GM21717 (cell line): ENCODE results near the gene DFFB.
"Not testable (repeated sequence)": the region's sequence is repeated elsewhere in the genome, so short reads cannot be mapped to it uniquely, and the experiment has no call there.

Experiments used
- ATAC-seq: cut with Tn5 transposase; IDR thresholded peaks from one replicate; pipeline ENCODE4 v1.9.1; 2021; ENCODE audit warnings: mild to moderate bottlenecking, moderate library complexity; ENCODE audit not compliant: unreplicated experiment

DFFB gene

DNA sequence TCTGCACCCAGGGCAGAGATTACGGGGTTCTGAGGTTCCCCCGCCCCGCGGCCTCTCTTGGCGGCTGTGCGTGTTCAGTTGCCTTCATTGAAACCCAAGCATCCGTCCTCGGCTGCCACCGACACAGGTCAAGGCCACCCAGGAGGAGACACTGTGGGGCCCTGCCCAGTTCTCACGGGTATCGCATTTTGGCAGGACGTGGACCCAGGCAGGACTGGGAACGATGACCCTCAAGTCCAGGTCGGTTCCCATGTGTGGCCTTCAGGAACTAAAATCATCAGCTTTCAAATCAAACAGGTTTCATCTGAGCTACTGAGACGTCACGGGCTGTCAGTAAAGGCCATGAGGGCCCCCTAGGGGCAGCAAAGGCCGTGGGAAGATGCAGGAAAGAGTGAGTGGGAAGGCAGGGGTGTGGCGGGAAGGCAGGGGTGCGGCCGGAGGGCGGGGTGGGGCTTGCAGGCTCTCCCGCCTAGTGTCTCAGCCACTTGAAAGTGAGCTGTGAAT is 49.8 kb downstream of the DFFB start:
- no peak for ATAC-seq

DNA sequence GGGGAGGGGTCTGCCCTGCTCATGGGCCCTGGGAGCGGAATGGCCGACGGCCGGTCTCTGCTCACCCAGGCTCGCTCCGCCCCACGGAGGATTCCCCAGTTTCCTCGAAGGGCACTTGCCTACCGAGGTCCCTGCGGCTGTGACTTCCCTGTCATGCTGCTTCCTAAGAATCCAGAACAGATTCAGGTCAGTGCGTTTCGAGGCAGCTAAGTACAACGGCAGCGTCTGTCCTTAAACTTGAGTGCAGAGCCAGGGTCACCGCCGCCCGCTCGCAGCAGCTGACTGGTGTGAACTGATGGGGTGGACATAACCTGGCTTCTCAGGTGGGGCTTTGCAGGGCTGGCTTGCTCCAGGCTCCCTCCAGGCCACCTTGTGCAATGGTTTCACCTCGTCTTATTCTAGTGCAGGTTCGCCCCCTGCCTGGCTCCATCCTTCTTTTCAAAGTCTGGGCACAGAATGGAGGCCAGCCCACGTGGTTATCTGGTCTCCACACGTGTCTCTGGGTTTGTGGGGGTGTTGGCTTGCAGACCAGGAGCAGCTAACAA is 50.4 kb downstream of the DFFB start:
- no peak for ATAC-seq

DNA sequence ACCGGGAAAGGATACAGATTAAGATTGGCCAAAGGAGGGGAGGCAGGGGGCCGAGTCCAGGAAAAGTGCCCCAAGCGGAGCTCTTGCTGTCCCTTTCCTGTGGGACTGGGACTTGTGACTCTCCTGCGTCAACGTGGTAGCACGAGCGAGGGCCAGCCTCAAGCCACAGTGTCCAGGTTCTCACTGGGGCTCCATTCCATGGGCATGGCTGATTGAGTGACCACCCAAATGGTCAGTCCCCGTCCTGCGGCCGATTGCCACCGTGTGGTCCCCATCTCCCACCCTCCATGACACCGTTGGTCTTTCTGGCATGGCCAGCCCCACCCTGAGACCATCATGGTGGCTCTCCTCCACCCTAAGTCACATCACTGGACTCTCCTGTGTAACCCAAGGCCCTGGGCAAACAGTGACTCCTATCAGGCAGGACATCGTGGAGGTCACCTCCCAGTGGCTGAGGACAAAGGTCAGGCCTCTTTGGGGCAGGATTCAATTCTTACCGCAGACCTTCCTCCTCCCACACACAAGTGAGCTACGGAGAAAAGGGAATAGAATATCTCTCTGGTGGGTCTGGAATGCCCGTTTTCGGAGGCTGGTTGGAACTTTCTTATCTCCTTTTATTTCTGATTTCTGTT is 51.7 kb downstream of the DFFB start:
- ATAC-seq = no peak

DNA sequence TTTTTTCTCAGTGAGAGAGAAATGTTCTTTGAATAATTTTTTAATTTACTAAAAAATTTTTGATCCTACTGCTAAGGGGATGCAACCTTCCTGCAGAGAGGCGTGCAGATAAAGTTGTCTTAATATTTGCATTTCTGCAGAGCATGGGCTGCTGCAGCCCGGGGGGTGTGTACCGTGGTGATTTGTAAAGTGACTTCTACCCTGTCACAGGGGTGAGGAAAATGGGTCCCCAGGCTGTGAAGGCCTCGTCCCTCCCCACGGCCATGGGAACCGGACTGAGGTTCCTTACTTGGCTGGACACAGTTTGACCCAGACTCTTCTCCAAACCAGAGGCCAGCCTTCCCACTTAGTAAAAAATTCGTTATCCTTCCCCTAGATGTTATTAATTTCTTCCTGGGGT is 52.3 kb downstream of the DFFB start:
- ATAC-seq = no peak

DNA sequence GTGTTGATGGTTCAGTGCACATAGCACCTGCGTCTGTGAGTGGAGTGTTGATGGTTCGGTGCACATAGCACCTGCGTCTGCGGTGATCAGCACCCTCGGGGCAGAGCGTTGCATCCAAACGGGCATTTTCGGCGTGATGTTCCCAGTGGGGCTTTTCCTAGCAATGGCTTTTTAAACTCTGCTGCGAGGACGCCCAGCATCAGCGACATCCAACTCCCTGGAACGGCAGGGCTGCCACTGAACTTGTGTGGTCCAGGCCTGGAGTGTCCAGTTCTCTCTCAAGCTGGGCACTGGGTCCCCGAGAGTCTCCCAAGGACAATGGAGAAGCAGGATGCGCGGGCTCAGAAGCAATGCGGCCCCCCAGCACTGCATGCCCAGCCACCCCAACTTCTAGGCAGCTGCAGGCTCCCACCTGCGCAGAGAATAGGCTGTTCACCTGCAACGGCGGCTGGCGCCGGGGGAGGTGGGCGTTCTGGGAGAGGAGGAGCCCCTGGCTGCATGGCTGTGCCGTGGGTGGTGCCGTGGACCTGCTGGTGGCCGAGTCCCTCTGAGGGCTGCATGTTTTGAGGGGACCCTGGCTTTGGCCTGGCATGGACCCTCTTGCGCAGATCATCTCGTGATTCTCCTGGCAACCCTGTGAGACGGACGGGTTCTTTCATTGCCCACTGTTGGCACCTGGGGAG is 52.9 kb downstream of the DFFB start:
- no peak for ATAC-seq

DNA sequence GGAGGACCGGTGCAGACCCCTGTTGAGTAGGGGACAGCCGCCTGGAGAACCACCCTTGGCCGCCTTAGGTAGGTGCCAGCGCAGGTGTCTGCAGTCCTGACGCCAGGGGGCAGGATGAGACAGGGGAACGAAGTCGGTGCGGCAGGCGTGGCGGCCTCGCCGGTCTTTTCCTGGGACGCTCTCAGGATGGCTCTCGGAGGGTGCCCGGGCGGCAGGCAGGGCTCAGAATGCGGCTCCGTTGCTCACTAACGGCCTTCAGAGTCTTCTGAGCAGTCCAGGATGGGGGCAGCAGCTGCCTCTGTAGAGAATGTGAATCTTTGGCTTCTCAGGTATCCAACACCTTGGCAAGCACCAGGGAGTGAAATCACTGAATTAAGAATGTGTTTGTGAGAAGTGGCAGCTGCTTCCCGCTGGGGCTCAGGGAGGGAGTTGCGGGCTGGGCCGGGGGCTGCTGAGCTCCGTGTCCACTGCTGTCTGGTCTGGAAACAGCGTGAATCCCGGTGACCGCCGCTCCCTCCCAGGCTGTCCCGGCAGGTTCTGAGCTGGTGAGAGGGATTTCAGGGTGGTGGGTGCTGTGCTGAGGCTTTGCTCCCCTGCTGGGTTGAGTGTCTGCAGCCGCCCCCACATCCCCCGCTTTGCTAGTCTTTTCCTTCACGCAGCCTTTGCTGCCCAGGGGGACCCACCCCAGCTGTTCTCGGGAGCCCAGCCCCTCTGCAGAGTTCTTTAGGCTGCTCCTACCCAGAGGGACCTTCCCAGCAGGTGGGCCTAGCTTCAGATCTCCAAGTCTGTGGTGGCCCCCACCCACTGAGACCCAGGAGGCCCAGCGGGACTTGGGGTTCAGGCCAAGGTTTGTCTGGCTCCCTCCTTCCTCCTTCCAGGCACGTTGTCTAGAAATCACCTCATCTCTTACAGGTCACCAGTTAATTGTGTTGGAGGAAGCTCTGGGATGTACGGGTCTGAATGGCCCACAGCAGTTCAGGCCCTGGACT is 53.9 kb downstream of the DFFB start:
- ATAC-seq = no peak

DNA sequence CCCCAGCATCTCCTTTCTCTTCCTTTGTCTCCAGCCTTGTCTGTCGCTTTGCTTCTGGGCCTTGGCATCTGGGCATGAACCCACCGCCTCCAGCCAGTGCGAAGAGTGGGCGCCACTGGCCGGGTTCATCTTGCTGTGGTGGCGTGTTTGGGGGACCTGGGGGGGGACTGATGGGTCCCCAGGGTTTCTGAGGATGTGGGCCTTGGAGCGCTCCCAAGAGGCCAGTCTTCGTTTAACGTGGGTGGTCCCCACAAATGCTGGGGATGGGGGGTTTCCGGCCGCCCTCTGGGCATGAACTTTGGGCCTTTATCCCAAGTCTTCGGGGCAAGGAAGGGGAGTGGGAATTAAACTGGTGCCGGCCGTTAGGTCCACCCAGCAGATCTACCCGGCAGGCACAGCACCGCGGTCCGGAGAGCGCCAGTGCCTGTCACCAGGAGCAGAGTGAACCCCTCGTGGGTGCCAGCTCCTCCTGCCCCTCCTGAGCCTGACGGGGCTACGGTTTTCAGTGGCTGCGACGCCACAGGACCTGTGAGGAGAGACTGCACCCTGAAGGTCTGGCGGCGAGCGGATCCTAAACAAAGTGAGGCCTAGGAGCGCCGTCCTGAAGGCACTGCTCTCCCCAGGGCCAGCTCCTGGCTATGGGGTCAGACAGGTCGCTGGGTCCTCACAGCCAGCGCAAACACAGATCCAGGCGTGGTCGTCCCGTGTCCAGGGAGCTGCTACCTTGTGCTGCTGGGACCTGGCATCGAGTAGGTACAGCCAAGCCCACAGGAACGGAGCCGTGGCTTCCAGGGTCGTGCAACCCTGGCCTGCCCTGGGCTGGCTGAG is 54.9 kb downstream of the DFFB start:
- ATAC-seq = no peak

DNA sequence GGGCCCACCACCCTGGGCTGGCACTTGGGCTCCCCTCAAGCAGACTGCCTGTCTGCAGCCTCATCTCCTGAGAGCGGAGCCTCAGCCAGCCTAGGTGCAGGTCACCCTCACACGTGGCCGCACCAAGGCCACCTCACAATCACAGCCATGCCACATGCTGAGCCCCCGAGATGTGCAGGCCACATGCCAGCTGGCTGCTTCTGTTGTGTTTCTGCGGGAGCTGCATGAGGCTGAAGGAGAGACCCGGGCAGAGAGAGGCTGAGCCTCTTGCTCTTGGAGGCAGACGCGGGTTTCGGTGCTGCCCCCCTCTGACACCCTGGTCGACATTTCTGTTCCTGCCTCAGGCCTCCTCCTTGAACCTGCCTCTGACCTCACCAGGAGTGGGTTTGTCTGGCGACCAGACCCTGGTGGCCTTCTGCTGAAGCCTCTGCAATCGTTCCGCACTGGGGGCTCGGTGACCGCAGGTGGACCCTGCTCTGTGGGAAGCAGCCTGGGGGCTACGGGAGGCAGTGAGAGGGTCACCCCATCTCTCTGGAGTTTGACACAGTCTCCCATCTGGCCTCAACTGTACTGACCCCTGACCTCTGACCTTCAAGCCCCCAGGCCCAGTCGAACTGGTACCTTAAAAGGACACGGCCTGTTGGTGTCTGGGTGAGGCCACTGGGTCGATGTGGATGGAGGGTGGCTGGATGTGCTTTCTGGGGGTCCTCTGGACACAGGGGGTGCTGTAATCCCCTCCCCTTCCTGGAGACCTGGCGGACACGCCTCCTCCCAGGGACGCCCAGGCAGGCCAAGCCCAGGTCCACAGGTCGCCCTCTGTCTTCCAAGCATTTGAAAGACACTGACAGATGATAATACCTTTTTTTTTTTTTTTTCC is 55.8 kb downstream of the DFFB start:
- no peak for ATAC-seq

DNA sequence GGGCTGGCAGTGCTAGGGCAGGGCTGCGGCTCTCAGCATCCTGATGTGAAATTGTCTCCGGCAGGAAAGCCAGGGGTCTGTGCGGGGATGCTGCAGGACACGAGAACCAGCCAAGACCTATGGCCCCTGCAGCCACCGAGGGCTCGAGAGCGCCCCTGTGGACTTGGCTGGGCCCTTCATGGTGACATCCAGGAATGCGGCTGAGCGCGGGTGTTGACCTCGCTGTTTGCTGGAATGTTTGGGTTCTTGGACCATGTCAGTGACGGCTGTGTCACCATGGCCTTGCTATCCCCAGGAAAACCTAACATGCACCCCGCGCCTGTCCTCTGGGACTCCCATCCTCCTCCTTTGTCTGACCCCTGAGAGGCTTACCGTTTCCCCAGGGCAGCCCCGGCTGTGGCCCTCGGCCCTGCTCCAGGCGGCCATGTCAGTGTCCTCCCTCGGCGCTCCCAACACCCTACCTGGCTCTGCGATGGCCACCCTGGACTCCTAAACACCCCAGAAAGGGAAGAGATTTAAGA is 57.1 kb downstream of the DFFB start:
- ATAC-seq = no peak

DNA sequence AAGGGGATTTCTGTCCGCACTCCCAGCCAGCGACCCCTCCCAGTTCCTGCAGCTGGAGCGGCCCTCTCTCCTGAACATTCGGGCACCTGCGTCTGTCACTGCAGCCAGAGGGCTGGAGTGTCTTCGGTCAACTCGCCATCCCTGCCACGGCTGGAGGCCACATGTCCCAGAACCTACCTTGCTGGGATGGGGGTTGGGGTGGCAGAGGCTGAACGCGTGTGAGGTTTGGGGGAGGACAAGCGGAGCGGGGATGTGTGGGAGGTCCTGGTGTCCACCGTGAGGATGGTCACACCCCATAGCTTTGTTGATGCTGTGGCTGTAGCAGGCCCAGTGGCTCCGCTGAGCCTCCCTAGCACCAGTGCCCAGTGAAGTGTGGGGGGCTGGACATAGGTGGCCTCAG is 57.6 kb downstream of the DFFB start:
- ATAC-seq = no peak

DNA sequence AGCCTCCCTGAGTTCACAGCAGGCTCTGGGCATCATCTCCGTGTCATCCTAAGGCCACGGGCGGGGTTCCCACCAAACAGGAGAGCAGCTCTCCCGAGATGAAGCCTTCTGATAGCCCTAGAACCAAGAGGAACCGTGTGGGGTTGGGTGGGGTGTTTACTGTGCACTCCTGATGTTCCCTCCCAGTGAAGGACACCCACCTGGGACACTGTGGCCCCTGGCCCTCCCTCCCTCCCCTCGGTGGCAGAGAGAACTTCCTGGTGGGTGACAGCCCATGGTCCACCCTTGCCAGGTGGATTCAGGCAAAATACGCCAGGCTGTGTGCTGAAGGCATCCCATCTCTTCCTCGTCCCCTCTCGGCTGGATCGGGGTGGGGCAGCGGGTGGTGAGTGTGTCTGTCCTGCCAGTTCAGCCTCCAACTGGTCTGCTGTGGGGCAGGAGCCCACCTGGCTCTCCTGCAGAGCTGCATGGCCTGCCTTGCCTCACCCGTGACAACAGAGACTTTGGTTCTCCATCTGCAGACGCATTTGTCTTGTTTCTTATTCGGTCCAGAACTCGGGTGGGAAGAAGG is 58.4 kb downstream of the DFFB start:
- ATAC-seq = no peak

DNA sequence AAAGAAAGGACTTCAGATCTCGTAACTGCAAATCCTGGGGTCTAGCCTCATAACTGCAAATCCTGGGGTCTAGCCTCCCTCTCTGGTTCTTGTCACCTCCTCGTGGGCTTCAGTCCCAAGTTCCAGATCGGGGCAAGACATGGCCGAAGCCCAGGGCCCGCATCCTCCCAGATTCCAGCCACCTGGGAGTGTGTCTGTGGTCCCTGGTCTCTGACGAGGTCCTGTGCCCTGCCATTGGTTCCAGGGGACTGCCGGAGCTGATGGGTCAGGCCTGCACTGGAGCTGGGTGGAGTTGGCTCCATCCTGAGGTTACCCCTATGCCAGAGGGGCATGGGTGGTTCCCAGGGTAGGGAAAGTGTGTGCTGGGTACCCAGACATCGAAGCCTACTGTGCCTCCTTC is 60.5 kb downstream of the DFFB start:
- no peak for ATAC-seq

DNA sequence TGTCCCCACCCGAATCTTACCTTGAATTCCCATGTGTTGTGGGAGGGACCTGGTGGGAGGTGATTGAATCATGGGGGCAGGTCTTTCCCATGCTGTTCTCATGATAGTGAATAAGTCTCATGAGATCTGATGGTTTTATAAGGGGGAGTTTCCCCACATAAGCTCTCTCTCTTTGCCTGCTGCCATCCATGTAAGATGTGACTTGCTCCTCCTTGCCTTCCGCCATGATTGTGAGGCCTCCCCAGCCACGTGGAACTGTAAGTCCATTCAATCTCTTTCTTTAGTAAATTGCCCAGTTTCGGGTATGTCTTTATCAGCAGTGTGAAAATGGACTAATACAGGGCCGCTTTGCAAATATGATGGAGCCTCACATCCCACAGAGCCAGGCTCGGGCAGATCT is 61.1 kb downstream of the DFFB start:
- not testable (repeated sequence) for ATAC-seq

DNA sequence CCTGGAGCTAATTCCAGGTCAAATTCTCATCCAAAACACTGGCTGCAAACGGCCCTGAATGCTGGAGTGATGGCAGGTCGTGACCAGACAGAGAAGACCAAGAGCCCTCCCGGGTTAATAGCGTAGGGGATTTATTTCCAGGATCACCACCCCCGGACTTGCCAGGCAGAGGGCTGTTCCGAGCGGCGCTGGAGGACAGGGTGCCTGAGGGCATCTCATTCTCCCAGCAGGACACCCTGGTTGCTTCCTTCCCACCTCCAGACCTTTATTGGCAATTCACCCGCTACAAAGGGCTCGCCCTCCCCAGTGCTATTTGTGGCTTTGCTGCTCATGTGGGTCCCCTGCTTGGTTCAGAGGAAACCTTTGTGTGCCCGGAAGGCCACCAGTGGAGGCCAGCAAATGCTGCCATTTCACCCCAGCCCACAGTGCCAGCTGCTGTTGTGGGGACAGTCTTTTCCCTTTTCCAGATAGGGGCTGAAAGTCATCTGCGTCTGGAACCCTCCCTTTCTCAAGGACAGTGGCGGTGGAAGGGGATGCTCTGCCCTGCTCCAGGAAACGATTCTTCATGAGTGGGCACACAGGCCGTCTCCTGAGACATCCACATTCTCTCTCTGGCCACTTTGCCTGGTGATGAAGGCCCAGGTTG is 61.8 kb downstream of the DFFB start:
- no peak for ATAC-seq

DNA sequence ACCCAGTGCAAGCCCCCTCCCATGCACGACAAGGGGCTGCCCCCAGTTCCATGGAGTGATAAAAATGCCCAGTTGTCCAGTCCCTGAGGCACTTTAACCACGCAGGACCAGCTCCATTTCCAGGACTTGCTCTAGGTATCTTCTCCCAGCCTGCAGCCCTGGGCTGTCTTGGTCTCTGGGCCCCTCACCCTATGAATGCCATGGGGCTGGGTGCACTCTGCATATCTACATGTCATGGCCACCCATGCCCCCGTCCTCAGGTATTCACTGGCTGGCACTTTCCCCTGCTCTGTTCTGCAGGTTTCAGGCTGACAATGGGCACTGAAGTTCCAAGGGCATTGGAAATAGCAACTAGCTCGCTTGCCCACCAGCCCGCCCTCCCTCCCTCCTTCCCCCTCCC is 62.4 kb downstream of the DFFB start:
- no peak for ATAC-seq

DNA sequence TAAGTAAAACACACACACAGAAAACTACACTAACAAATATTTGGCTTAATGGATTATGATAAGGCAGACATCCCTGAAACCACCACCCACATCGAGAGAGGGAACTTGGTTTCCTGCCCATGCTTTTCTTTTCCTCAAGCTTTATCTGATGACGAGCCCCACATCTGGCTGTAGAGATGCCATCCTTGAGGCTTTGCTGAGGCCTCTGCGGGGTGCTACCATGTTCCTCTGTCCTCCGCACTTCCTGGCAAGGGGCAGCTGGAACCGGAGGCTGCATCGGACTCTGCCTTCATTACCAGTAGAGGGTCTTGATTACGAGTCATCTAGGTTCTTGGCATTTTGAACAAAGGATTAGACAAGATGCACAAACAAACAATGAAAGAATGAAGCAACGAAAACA is 64.5 kb downstream of the DFFB start:
- no peak for ATAC-seq

DNA sequence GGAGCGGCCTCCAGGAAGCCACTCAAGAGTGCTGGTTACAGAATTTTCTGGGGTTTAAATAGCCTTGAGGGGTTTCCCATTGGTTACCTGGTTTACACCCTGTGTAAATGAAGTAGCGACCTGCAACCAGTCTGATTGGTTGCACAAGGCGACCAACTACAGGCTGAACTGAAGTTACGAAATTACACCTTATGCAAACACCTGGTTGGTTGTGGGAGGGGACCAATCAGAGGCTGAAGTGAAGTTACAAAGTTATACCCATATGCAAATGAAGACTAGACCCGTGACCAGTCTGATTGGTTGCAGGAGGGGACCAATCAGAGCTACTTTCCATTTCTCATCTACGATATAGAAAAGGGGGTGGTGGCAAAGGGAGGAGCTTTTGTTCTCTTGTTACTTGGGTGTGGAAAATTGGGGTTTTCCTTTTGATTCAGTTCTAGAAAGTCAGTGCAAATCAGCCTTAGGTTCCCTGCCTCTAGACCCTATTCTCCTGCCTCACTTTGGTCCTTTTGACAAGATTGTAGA is 65.0 kb downstream of the DFFB start:
- ATAC-seq = no peak

DNA sequence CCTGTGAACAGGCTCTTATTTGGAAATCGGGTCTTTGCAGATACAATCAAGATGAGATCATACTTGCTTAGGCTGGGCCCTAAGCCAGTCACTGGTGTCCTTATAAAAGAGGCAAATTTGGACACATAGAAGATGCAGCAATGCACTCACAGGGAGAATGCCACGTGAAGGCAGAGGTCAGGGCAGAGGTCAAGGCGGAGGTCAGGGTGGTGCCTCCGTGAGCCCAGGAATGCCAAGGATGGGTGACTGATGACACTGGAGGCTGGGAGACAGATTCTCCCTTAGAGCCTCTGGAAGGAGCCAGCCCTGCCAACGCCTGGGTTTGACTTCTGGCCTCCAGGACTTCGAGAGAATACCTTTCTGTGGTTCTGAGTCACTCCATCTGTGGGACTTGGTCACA is 65.6 kb downstream of the DFFB start:
- ATAC-seq = no peak
